HL-60 (cell line): ENCODE data around the gene LINC01488.

Experiments used
- DNase-seq, 2 experiments: peaks; one replicate each; pipeline ENCODE4 v3.0.0-alpha.2; 2010 to 2020; ENCODE audit warnings: low read depth in 1 of 2, low spot score in 1 of 2
- H3K27ac ChIP-seq: fragments of 250-450 bp; sonication (Bioruptor Pico); replicated peaks from 2 replicates; pipeline ENCODE4 v1.5.1; 2020; ENCODE audit warnings: mild to moderate bottlenecking, moderate library complexity
- H3K27me3 ChIP-seq: fragments of 250-450 bp; sonication (Bioruptor Pico); 2 replicates; pipeline ENCODE4 v1.5.1; 2021; ENCODE audit warnings: mild to moderate bottlenecking, moderate library complexity; ENCODE audit not compliant: insufficient read depth, poor library complexity, severe bottlenecking
- H3K4me3 ChIP-seq: replicated peaks from 2 replicates; pipeline ENCODE4 v1.5.1; 2011; ENCODE audit warnings: mild to moderate bottlenecking, control low read depth, low read length; ENCODE audit not compliant: insufficient read depth
- CTCF ChIP-seq: IDR thresholded peaks from one replicate; pipeline ENCODE4 v1.5.1; 2011; ENCODE audit warnings: low read length, control low read depth, inconsistent platforms; ENCODE audit not compliant: insufficient read depth
- GABPA ChIP-seq: IDR thresholded peaks from 2 replicates; pipeline ENCODE4 v1.6.1; 2012; ENCODE audit warnings: low read depth
- POLR2AphosphoS5 ChIP-seq: IDR thresholded peaks from 2 replicates; pipeline ENCODE4 v1.6.1; 2012; ENCODE audit warnings: low read depth
- SPI1 ChIP-seq: IDR thresholded peaks from 2 replicates; pipeline ENCODE4 v1.6.1; 2012; ENCODE audit warnings: low read depth, mild to moderate bottlenecking, borderline replicate concordance
- TF ChIP-seq, protein P1 (sequence below): IDR thresholded peaks from 2 replicates; pipeline ENCODE4 v1.6.1; 2012; ENCODE audit warnings: low read depth; ENCODE audit not compliant: insufficient replicate concordance

Gene LINC01488

GRCh38 chr11:69452206-69452987 lies 29.1 kb upstream of the LINC01488 start:
- TF ChIP-seq SPI1 = no peak
- no peak for TF ChIP-seq CTCF
- TF ChIP-seq, protein P1, sequence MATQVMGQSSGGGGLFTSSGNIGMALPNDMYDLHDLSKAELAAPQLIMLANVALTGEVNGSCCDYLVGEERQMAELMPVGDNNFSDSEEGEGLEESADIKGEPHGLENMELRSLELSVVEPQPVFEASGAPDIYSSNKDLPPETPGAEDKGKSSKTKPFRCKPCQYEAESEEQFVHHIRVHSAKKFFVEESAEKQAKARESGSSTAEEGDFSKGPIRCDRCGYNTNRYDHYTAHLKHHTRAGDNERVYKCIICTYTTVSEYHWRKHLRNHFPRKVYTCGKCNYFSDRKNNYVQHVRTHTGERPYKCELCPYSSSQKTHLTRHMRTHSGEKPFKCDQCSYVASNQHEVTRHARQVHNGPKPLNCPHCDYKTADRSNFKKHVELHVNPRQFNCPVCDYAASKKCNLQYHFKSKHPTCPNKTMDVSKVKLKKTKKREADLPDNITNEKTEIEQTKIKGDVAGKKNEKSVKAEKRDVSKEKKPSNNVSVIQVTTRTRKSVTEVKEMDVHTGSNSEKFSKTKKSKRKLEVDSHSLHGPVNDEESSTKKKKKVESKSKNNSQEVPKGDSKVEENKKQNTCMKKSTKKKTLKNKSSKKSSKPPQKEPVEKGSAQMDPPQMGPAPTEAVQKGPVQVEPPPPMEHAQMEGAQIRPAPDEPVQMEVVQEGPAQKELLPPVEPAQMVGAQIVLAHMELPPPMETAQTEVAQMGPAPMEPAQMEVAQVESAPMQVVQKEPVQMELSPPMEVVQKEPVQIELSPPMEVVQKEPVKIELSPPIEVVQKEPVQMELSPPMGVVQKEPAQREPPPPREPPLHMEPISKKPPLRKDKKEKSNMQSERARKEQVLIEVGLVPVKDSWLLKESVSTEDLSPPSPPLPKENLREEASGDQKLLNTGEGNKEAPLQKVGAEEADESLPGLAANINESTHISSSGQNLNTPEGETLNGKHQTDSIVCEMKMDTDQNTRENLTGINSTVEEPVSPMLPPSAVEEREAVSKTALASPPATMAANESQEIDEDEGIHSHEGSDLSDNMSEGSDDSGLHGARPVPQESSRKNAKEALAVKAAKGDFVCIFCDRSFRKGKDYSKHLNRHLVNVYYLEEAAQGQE = no peak
- no peak for TF ChIP-seq GABPA
- TF ChIP-seq POLR2AphosphoS5 = no peak
- no peak for DNase-seq
- Histone ChIP-seq H3K27me3 (no peaks in the 10 kb centered on the region), H3K4me3 (no peak overlapping the region), H3K27ac (no peak overlapping the region)

DNA sequence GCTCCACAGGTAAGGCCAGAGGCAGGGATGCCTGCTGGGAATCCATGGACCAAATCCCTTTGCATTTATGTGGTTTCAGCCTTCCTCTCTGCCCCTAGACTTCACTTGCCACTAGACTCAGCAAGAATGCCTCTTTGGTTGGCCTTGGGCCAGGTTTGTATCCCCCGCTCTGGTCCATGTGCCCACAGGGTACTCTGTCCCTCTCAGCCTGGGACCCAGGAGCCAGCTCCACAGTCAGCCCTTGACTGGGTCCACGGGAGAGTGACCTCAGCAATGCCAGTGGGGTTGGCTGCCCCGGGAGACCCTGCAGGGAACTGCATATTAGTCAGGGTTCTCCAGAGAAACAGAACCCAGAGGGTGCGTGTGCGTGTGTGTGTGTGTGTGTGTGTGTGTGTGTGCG lies 28.3 kb upstream of the LINC01488 start:
- Histone ChIP-seq H3K27me3 (no peaks in the 10 kb centered on the region), H3K4me3 (no peak overlapping the region), H3K27ac (no peak overlapping the region)
- no peak for DNase-seq
- no peak for TF ChIP-seq CTCF
- TF ChIP-seq, protein P1 = no peak
- no peak for TF ChIP-seq GABPA
- no peak for TF ChIP-seq POLR2AphosphoS5
- no peak for TF ChIP-seq SPI1

DNA sequence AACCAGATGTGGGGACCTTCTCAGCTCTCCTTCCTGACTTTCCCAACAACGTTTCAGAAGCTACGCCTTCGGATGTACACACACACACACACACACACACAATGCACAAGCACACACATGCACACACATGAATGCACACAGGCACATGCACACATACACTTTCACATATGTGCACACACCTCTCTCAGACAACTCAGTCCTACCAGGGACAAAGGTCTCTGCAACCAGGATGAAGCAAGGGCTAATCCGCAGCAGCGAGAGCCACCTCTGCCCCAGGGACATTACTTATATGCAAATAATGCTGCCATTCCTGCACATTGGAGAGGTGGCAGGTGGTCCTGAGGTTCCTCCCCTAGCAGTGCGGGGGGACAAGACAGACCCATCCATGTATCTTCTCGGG lies 27.4 kb upstream of the LINC01488 start:
- Histone ChIP-seq H3K27ac (no peak overlapping the region), H3K4me3 (no peak overlapping the region), H3K27me3 (no peaks in the 10 kb centered on the region)
- TF ChIP-seq, protein P1 = no peak
- TF ChIP-seq POLR2AphosphoS5 = no peak
- no peak for TF ChIP-seq SPI1
- TF ChIP-seq CTCF = no peak
- no peak for TF ChIP-seq GABPA
- DNase-seq = no peak
